Glutamatergic neuron (in vitro differentiated cells): ENCODE measurements around the gene ABHD2. TPM values are rescaled to one million over a fixed set of nuclear protein-coding genes. Genes with fewer than 3 reads are reported as not detected.

ENCODE experiments used
- DNase-seq: peaks from one replicate; pipeline ENCODE4 v3.0.0; 2022
- H3K27ac Mint-ChIP-seq: one replicate; pipeline ENCODE4 v1.8.0; 2020; ENCODE audit warnings: mild to moderate bottlenecking, mixed read lengths, inconsistent platforms; ENCODE audit not compliant: unreplicated experiment
- H3K27me3 Mint-ChIP-seq: one replicate; pipeline ENCODE4 v1.8.0; 2020; ENCODE audit warnings: mild to moderate bottlenecking, moderate library complexity, mixed read lengths, inconsistent platforms; ENCODE audit not compliant: unreplicated experiment
- H3K36me3 Mint-ChIP-seq: one replicate; pipeline ENCODE4 v1.8.0; 2020; ENCODE audit warnings: mild to moderate bottlenecking, mixed read lengths, inconsistent platforms; ENCODE audit not compliant: unreplicated experiment
- H3K4me1 Mint-ChIP-seq: one replicate; pipeline ENCODE4 v1.8.0; 2020; ENCODE audit warnings: mild to moderate bottlenecking, low read depth, mixed read lengths, inconsistent platforms; ENCODE audit not compliant: unreplicated experiment
- H3K4me3 Mint-ChIP-seq: one replicate; pipeline ENCODE4 v1.8.0; 2020; ENCODE audit warnings: mild to moderate bottlenecking, mixed read lengths, inconsistent platforms; ENCODE audit not compliant: unreplicated experiment
- H3K9me3 Mint-ChIP-seq: one replicate; pipeline ENCODE4 v1.8.0; 2020; ENCODE audit warnings: mild to moderate bottlenecking, moderate library complexity, mixed read lengths, inconsistent platforms; ENCODE audit not compliant: unreplicated experiment
- CTCF ChIP-seq: fragments of 200-600 bp; sonication (generic); IDR thresholded peaks from one replicate; pipeline ENCODE4 v1.5.0; 2021; ENCODE audit not compliant: partially characterized antibody, unreplicated experiment
- total RNA-seq: library from RNA; stranded (reverse); fragmentation: NEBNext Ultra II Directional; extraction: Animal tissue kit (Norgen Biotek cat#: 25700); gene quantifications from one replicate; pipeline ENCODE4 v1.2.1, GENCODE V29; 2021; ENCODE audit not compliant: unreplicated experiment

The ABHD2 gene
- total RNA-seq, 1 donor from 2014 or later: 101 TPM

DNA sequence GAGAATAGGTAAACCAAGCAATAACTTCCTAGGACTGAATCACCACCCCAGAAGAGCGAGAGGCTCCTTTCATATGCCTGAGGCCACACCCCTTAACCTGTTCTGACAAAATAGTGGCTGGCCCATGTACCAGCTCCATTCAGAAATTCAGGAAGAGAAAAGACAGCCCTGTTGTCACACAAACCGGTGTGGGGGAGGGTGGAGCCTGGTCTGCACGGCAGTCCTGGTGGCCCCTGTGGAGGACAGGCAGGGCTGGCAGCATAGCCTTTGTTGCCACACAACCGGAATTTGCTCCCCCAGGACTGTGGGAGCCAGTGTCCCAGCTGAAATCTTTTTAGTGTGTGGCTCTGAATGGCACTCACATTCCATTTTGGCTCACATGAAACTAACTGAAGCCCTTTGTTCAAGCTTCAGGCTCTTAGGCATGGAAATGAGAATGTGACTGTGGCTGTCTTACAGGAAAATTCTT lies 109.3 kb downstream of the ABHD2 start:
- H3K27ac Mint-ChIP-seq: no peak overlapping the region
- H3K36me3 Mint-ChIP-seq: no peaks in the 10 kb centered on the region
- H3K27me3 Mint-ChIP-seq: no peaks in the 10 kb centered on the region
- DNase-seq: no peak
- peaks cover 8% of the 10 kb centered on the region for H3K4me1 Mint-ChIP-seq
- H3K9me3 Mint-ChIP-seq: no peaks in the 10 kb centered on the region
- no peak for TF ChIP-seq CTCF
- H3K4me3 Mint-ChIP-seq: no peak overlapping the region

DNA sequence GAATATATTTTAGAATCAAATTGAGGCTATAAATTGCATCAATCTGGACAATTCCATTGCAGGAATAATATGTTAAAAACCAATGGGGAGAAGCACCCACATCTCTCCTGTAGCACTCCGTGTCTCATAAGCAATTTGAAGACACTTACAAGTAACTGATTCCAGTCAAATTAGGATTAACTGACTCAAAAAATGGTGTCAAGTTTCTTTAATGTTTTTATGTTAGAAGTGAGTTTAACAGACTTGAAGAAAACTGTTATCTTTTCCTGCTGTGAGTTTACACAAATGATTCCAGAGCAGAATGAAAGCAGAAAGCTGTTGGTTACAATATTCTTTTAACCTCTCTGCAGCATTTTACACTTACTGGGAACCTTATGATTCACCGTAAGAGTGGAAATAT lies 109.9 kb downstream of the ABHD2 start:
- TF ChIP-seq CTCF: no peak
- H3K36me3 Mint-ChIP-seq: no peaks in the 10 kb centered on the region
- H3K4me1 Mint-ChIP-seq: peaks cover 8% of the 10 kb centered on the region
- no peak for DNase-seq
- no peaks in the 10 kb centered on the region for H3K27me3 Mint-ChIP-seq
- no peak overlapping the region for H3K4me3 Mint-ChIP-seq
- no peaks in the 10 kb centered on the region for H3K9me3 Mint-ChIP-seq
- no peak overlapping the region for H3K27ac Mint-ChIP-seq

GRCh38 chr15:89198934-89199333 lies 110.7 kb downstream of the ABHD2 start:
- Mint-ChIP-seq H3K4me1 (peaks cover 8% of the 10 kb centered on the region), H3K36me3 (no peaks in the 10 kb centered on the region), H3K27me3 (no peaks in the 10 kb centered on the region), H3K4me3 (no peak overlapping the region), H3K9me3 (no peaks in the 10 kb centered on the region), H3K27ac (no peak overlapping the region)
- no peak for TF ChIP-seq CTCF
- DNase-seq: no peak

- no peak for DNase-seq
- H3K27ac Mint-ChIP-seq: no peak overlapping the region
Measured at GRCh38 chr15:89199746-89200145, 111.5 kb downstream of the ABHD2 start.

GRCh38 chr15:89200182-89200581 lies 111.9 kb downstream of the ABHD2 start:
- no peak overlapping the region for H3K4me3 Mint-ChIP-seq
- no peaks in the 10 kb centered on the region for H3K9me3 Mint-ChIP-seq
- no peak overlapping the region for H3K27ac Mint-ChIP-seq
- DNase-seq: no peak
- no peaks in the 10 kb centered on the region for H3K27me3 Mint-ChIP-seq
- no peaks in the 10 kb centered on the region for H3K36me3 Mint-ChIP-seq
- TF ChIP-seq CTCF: no peak
- H3K4me1 Mint-ChIP-seq: peaks cover 8% of the 10 kb centered on the region

More at GRCh38 chr15:89199746-89200145, 111.5 kb downstream of the ABHD2 start:
- no peaks in the 10 kb centered on the region for H3K36me3 Mint-ChIP-seq
- H3K4me1 Mint-ChIP-seq: peaks cover 8% of the 10 kb centered on the region
- no peaks in the 10 kb centered on the region for H3K9me3 Mint-ChIP-seq
- no peak overlapping the region for H3K4me3 Mint-ChIP-seq
- H3K27me3 Mint-ChIP-seq: no peaks in the 10 kb centered on the region
- no peak for TF ChIP-seq CTCF
